SK-N-SH (cell line): ENCODE results near the gene ZBTB47. TPM values are rescaled to one million over a fixed set of nuclear protein-coding genes. Genes with fewer than 3 reads are reported as not detected.

Source experiments
- CTCF ChIA-PET: fragments of 300-600, 350-600 bp; formaldehyde crosslinking; extraction: SDS; loops from one replicate; lab custom pipeline; 2021; lab: Yijun Ruan, JAX
- POLR2A ChIA-PET: fragments of 350-600 bp; sonication (Branson Sonifier 250); formaldehyde crosslinking; extraction: SDS; loops from one replicate; lab custom pipeline; 2020; ENCODE audit warnings: antibody characterized with exemption, inconsistent platforms; lab: Yijun Ruan, JAX
- DNase-seq: peaks from one replicate; pipeline ENCODE4 v3.0.0; 2012
- H2AFZ ChIP-seq: fragments of 200-600 bp; sonication (generic); 2 replicates; pipeline ENCODE4 v1.8.1; 2016; ENCODE audit warnings: antibody characterized with exemption, mild to moderate bottlenecking, low read depth
- H3F3A ChIP-seq: fragments of 200-600 bp; sonication (generic); replicated peaks from 2 replicates; pipeline ENCODE3; 2016; ENCODE audit warnings: antibody characterized with exemption, mild to moderate bottlenecking; ENCODE audit not compliant: insufficient read depth
- H3K27ac ChIP-seq, 2 experiments: fragments of 200-500 bp in 1 of 2; fragments of 200-600 bp in 1 of 2; sonication (Bioruptor generic) in 1 of 2; sonication (generic), shearing (Covaris generic) in 1 of 2; 2 replicates each; pipeline versions ENCODE4 v1.5.1 to v1.6.1; 2014 to 2016; ENCODE audit warnings: low read depth in 2 of 2, inconsistent platforms in 1 of 2, low read length in 1 of 2, mild to moderate bottlenecking in 1 of 2, mixed read lengths in 1 of 2
- H3K27me3 ChIP-seq: fragments of 200-600 bp; sonication (generic), shearing (Covaris generic); 2 replicates; pipeline ENCODE4 v1.6.1; 2016; ENCODE audit warnings: mixed run types; ENCODE audit not compliant: insufficient read depth
- H3K36me3 ChIP-seq, 2 experiments: fragments of 200-500 bp in 1 of 2; fragments of 200-600 bp in 1 of 2; sonication (Bioruptor generic) in 1 of 2; sonication (generic) in 1 of 2; replicated peaks in 1 of 2; 2 replicates each; pipeline versions ENCODE3 to v1.5.1; 2014 to 2016; ENCODE audit warnings: low read length in 1 of 2, mild to moderate bottlenecking in 1 of 2; ENCODE audit not compliant: insufficient read depth in 2 of 2, control insufficient read depth in 1 of 2
- H3K4me1 ChIP-seq, 2 experiments: fragments of 200-500 bp in 1 of 2; fragments of 200-600 bp in 1 of 2; sonication (Bioruptor generic) in 1 of 2; sonication (generic), shearing (Covaris generic) in 1 of 2; 2 replicates each; pipeline versions ENCODE4 v1.5.1 to v1.6.1; 2014 to 2016; ENCODE audit warnings: low read depth in 1 of 2, low read length in 1 of 2, mixed run types in 1 of 2; ENCODE audit not compliant: insufficient read depth in 2 of 2, control insufficient read depth in 1 of 2
- H3K4me2 ChIP-seq: fragments of 200-600 bp; sonication (generic), shearing (Covaris generic); 2 replicates; pipeline ENCODE4 v1.6.1; 2017; ENCODE audit warnings: mixed run types
- H3K4me3 ChIP-seq, 2 experiments: fragments of 200-500 bp in 1 of 2; fragments of 200-600 bp in 1 of 2; sonication (Bioruptor generic) in 1 of 2; sonication (generic), shearing (Covaris generic) in 1 of 2; 2 replicates each; pipeline versions ENCODE4 v1.5.1 to v1.8.1; 2014 to 2016; ENCODE audit warnings: low read depth in 2 of 2, inconsistent platforms in 1 of 2, low read length in 1 of 2, mild to moderate bottlenecking in 1 of 2, mixed read lengths in 1 of 2, moderate library complexity in 1 of 2
- H3K79me2 ChIP-seq: fragments of 200-600 bp; sonication (generic); 2 replicates; pipeline ENCODE4 v1.8.1; 2017; ENCODE audit warnings: mild to moderate bottlenecking; ENCODE audit not compliant: insufficient read depth
- H3K9ac ChIP-seq: fragments of 200-600 bp; sonication (generic); 2 replicates; pipeline ENCODE4 v1.6.1; 2017; ENCODE audit warnings: mixed run types
- H3K9me2 ChIP-seq: fragments of 200-600 bp; sonication (generic); 2 replicates; pipeline ENCODE4 v1.6.1; 2017; ENCODE audit warnings: mixed run types
- H3K9me3 ChIP-seq: fragments of 200-600 bp; sonication (generic); 2 replicates; pipeline ENCODE4 v1.6.1; 2017; ENCODE audit warnings: mixed run types, mild to moderate bottlenecking, moderate library complexity
- H4K20me1 ChIP-seq: fragments of 200-600 bp; sonication (generic); 2 replicates; pipeline ENCODE4 v1.6.1; 2017; ENCODE audit warnings: mild to moderate bottlenecking, mixed run types; ENCODE audit not compliant: insufficient read depth
- FOSL2 ChIP-seq: IDR thresholded peaks from 2 replicates; pipeline ENCODE4 v1.4.0; 2012; ENCODE audit warnings: low read depth, mild to moderate bottlenecking, moderate library complexity, borderline replicate concordance
- FOXJ3 ChIP-seq: sonication (generic); formaldehyde crosslinking; IDR thresholded peaks from 2 replicates; pipeline ENCODE4 v1.5.1; 2020; ENCODE audit warnings: mild to moderate bottlenecking, missing genetic modification reagents
- FOXM1 ChIP-seq: IDR thresholded peaks from 2 replicates; pipeline ENCODE4 v1.4.0; 2012; ENCODE audit warnings: low read depth, mild to moderate bottlenecking
- GABPA ChIP-seq: IDR thresholded peaks from 2 replicates; pipeline ENCODE4 v1.4.0; 2012; ENCODE audit warnings: low read depth, mild to moderate bottlenecking
- GATA2 ChIP-seq: sonication (generic); formaldehyde crosslinking; IDR thresholded peaks from 2 replicates; pipeline ENCODE4 v1.5.0; 2020; ENCODE audit warnings: mild to moderate bottlenecking, missing genetic modification reagents
- JUND ChIP-seq: IDR thresholded peaks from 2 replicates; pipeline ENCODE4 v1.4.0; 2012
- MEF2A ChIP-seq: IDR thresholded peaks from 2 replicates; pipeline ENCODE4 v1.4.0; 2012; ENCODE audit warnings: low read depth, borderline replicate concordance
- RCOR1 ChIP-seq: fragments of 150-350 bp; IDR thresholded peaks from 2 replicates; pipeline ENCODE4 v1.6.1; 2017; ENCODE audit warnings: antibody characterized with exemption, low read length
- RXRA ChIP-seq: IDR thresholded peaks from 2 replicates; pipeline ENCODE4 v1.4.0; 2012; ENCODE audit warnings: low read depth, mild to moderate bottlenecking, borderline replicate concordance
- SIN3A ChIP-seq: IDR thresholded peaks from 2 replicates; pipeline ENCODE4 v1.6.1; 2012; ENCODE audit warnings: low read depth, mild to moderate bottlenecking, low read length, moderate library complexity, borderline replicate concordance
- TAF1 ChIP-seq: IDR thresholded peaks from 2 replicates; pipeline ENCODE4 v1.6.1; 2012; ENCODE audit warnings: low read depth, mild to moderate bottlenecking, low read length, moderate library complexity, borderline replicate concordance
- TCF12 ChIP-seq: IDR thresholded peaks from 2 replicates; pipeline ENCODE4 v1.4.0; 2012
- WGBS: methylation state at CpG from one replicate; pipeline ENCODE4 v1.1.6; 2017; ENCODE audit warnings: low lambda C conversion rate; 5-methylcytosine and 5-hydroxymethylcytosine counted together
- polyA plus RNA-seq, 3 experiments: library from polyadenylated mRNA; depleted of rRNA; stranded (reverse); fragments of >200 nt; gene quantifications; 2 replicates each; pipeline ENCODE4 v1.2.3, GENCODE V29; 2012
- TF ChIP-seq, protein P1 (sequence below): fragments of 200-600 bp; sonication (generic); IDR thresholded peaks from 2 replicates; pipeline ENCODE4 v1.6.1; 2017; ENCODE audit warnings: antibody characterized with exemption, mild to moderate bottlenecking, moderate library complexity
- TF ChIP-seq, protein P2 (sequence below): fragments of 150-350 bp; IDR thresholded peaks from 2 replicates; pipeline ENCODE4 v1.6.1; 2017; ENCODE audit warnings: antibody characterized with exemption, low read length, low read depth, borderline replicate concordance

The ZBTB47 gene
- polyA plus RNA-seq, 1 of the 3 experiments (the other 2 are of a cell fraction): 9.9 TPM

DNA sequence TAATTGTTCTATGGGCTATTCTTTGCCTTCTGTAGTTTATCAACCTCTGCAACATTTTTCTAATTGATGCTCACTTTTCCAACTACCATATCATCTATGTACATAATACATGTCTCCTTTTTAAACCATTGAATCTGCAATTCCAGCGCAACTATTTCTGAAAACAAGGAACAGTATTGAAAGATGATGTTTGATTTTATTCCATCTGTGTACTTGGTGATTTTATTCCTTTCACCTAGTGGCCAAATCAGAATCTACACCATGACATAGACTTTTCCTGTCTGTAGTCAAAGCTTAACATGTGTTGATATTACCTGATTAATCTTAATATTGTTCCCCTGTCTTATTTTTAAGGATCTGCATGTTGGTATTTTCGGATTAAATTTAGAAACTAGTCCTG lies 40.0 kb upstream of the ZBTB47 start:
- Histone ChIP-seq H3F3A (peaks cover 20% of the 10 kb centered on the region), H3K4me3 (no peak overlapping the region), H3K36me3 (peaks cover 21 to 52% of the 10 kb centered on the region in 2 experiments), H3K9me2 (no peaks in the 10 kb centered on the region), H3K9ac (no peak overlapping the region), H3K79me2 (peaks cover 100% of the 10 kb centered on the region), H3K4me1 (peaks cover 0 to 2% of the 10 kb centered on the region in 2 experiments; a peak in 3 of 4 replicates), H3K27ac (no peak overlapping the region; a peak in 1 of 4 replicates), H3K9me3 (no peaks in the 10 kb centered on the region), H3K4me2 (no peak overlapping the region), H2AFZ (no peak overlapping the region), H4K20me1 (peaks cover 82% of the 10 kb centered on the region), H3K27me3 (no peaks in the 10 kb centered on the region)
- ChIA-PET CTCF (interaction anchor here (0.6 to 3.0 kb wide), 22 partner anchors 9 to 206 kb away, joined by 3 to 27 read pairs (median 4); partner anchors contain the start of gene NKTR), POLR2A (no interaction called here)
- TF ChIP-seq, protein P1, sequence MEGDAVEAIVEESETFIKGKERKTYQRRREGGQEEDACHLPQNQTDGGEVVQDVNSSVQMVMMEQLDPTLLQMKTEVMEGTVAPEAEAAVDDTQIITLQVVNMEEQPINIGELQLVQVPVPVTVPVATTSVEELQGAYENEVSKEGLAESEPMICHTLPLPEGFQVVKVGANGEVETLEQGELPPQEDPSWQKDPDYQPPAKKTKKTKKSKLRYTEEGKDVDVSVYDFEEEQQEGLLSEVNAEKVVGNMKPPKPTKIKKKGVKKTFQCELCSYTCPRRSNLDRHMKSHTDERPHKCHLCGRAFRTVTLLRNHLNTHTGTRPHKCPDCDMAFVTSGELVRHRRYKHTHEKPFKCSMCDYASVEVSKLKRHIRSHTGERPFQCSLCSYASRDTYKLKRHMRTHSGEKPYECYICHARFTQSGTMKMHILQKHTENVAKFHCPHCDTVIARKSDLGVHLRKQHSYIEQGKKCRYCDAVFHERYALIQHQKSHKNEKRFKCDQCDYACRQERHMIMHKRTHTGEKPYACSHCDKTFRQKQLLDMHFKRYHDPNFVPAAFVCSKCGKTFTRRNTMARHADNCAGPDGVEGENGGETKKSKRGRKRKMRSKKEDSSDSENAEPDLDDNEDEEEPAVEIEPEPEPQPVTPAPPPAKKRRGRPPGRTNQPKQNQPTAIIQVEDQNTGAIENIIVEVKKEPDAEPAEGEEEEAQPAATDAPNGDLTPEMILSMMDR: peak; percentile 64
- no peak for TF ChIP-seq GATA2 (CRISPR knock-in tag)
- peak; percentile 20 for DNase-seq
- WGBS: 89% methylated on average over 2 of the region's 2 CpGs

DNA sequence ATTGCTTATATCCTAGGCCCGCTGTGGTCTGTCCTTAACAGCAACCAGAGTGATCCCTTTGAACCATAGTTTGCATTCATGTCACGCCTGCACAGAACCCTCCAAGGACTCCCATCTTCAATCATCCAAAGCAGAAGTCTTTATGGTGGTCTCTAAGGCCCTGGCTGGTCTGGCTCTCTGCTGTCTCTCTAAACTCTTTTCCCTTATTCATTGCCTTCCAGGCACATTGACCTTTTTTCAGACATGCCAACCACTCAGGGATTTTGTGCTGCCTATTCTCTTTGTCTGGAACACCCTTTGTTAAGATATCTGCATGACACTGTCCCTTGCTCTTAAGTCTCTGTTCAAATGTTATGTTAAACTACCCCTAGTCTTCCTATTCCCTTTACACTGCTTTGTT lies 21.9 kb upstream of the ZBTB47 start:
- Histone ChIP-seq H3K9me2 (no peaks in the 10 kb centered on the region), H3K9ac (no peak overlapping the region), H3K36me3 (peaks cover 90 to 93% of the 10 kb centered on the region in 2 experiments), H3K79me2 (peaks cover 19% of the 10 kb centered on the region; the same call in 1 of the 2 replicates), H2AFZ (no peak overlapping the region), H3K4me1 (no peaks in the 10 kb centered on the region), H3K4me3 (no peak overlapping the region), H3F3A (peaks cover 18% of the 10 kb centered on the region), H3K9me3 (no peaks in the 10 kb centered on the region), H3K27me3 (no peaks in the 10 kb centered on the region), H3K4me2 (no peak overlapping the region), H4K20me1 (no peaks in the 10 kb centered on the region), H3K27ac (no peak overlapping the region)
- POLR2A ChIA-PET: no interaction called here
- TF ChIP-seq GABPA: no peak
- no peak for TF ChIP-seq RCOR1
- TF ChIP-seq, protein P2, sequence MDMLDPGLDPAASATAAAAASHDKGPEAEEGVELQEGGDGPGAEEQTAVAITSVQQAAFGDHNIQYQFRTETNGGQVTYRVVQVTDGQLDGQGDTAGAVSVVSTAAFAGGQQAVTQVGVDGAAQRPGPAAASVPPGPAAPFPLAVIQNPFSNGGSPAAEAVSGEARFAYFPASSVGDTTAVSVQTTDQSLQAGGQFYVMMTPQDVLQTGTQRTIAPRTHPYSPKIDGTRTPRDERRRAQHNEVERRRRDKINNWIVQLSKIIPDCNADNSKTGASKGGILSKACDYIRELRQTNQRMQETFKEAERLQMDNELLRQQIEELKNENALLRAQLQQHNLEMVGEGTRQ: no peak
- TF ChIP-seq TAF1: no peak
- no peak for TF ChIP-seq JUND
- 100% methylated on average over 2 of the region's 2 CpGs for whole genome bisulfite sequencing
- CTCF ChIA-PET: no interaction called here
- no peak for DNase-seq

DNA sequence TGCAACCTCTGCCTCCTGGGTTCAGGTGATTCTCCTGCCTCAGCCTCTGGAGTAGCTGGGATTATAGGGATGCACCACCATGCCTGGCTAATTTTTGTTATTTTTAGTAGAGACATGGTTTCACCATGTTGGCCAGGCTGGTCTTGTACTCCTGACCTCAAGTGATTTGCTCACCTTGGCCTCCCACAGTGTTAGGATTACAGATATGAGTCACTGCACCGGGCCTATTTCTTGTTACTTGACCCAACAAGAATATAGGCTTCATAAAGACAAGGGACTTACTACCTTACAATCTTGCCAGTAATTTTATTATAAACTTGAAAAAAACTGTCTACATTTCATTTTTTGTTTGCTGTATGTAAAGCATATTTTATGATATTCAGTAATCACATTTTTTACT lies 21.4 kb upstream of the ZBTB47 start:
- H4K20me1 ChIP-seq: no peaks in the 10 kb centered on the region
- peaks cover 90 to 93% of the 10 kb centered on the region in 2 experiments for H3K36me3 ChIP-seq
- no peaks in the 10 kb centered on the region for H3K9me2 ChIP-seq
- H2AFZ ChIP-seq: no peak overlapping the region
- H3F3A ChIP-seq: peaks cover 12% of the 10 kb centered on the region
- no peaks in the 10 kb centered on the region for H3K27me3 ChIP-seq
- POLR2A ChIA-PET: no interaction called here
- no peak overlapping the region for H3K4me3 ChIP-seq
- no peaks in the 10 kb centered on the region for H3K9me3 ChIP-seq
- WGBS: 79% methylated on average over 1 of the region's 1 CpG
- CTCF ChIA-PET: no interaction called here
- no peak overlapping the region for H3K27ac ChIP-seq
- DNase-seq: no peak
- H3K9ac ChIP-seq: no peak overlapping the region
- H3K4me1 ChIP-seq: no peaks in the 10 kb centered on the region
- peaks cover 19% of the 10 kb centered on the region; the same call in 1 of the 2 replicates for H3K79me2 ChIP-seq
- H3K4me2 ChIP-seq: no peak overlapping the region
- TF ChIP-seq JUND: no peak
- no peak for TF ChIP-seq TCF12
- no peak for TF ChIP-seq SIN3A
- no peak for TF ChIP-seq GATA2 (CRISPR knock-in tag)
- no peak for TF ChIP-seq TAF1
- no peak for TF ChIP-seq FOXM1
- no peak for TF ChIP-seq FOXJ3 (CRISPR knock-in tag)
- no peak for TF ChIP-seq MEF2A
- TF ChIP-seq FOSL2: no peak
- no peak for TF ChIP-seq RXRA
